Keratinocyte (primary cell): ENCODE data around the gene CLCN7. TPM values are rescaled to one million over a fixed set of nuclear protein-coding genes. Genes with fewer than 3 reads are reported as not detected.

Source experiments
- DNase-seq: peaks from one replicate; pipeline ENCODE4 v3.0.0-alpha.2; 2011; ENCODE audit warnings: low read depth, missing footprints, low spot score
- FAIRE-seq: peaks from 2 replicates; lab custom pipeline; 2011; peaks lifted over from hg19 to GRCh38; lab: Jason Lieb, UNC
- H2AFZ ChIP-seq: 2 replicates; pipeline ENCODE4 v1.6.0; 2012; ENCODE audit warnings: low read length, control low read depth, inconsistent platforms; ENCODE audit not compliant: control insufficient read depth
- H3K27ac ChIP-seq: 2 replicates; pipeline ENCODE4 v1.5.1; 2011; ENCODE audit warnings: low read length; ENCODE audit not compliant: control insufficient read depth, insufficient read depth
- H3K27me3 ChIP-seq: 3 replicates; pipeline ENCODE4 v1.6.0; 2011; ENCODE audit warnings: low read length; ENCODE audit not compliant: control insufficient read depth, insufficient read depth; ENCODE audit errors: extremely low read depth
- H3K36me3 ChIP-seq, 2 experiments: 2 replicates in 1 of 2; 3 replicates in 1 of 2; pipeline ENCODE4 v1.5.1; 2011; ENCODE audit warnings: low read length in 2 of 2, mild to moderate bottlenecking in 1 of 2; ENCODE audit not compliant: control insufficient read depth in 2 of 2, insufficient read depth in 2 of 2; ENCODE audit errors: extremely low read depth in 1 of 2
- H3K4me1 ChIP-seq: 3 replicates; pipeline ENCODE4 v1.5.1; 2011; ENCODE audit warnings: low read length; ENCODE audit not compliant: control insufficient read depth, insufficient read depth; ENCODE audit errors: extremely low read depth
- H3K4me2 ChIP-seq: 3 replicates; pipeline ENCODE4 v1.6.0; 2011; ENCODE audit warnings: low read depth, low read length; ENCODE audit not compliant: control insufficient read depth, insufficient read depth; ENCODE audit errors: extremely low read depth
- H3K4me3 ChIP-seq, 3 experiments: fragments of 200-600 bp in 1 of 3; sonication (generic) in 1 of 3; 2 replicates in 2 of 3; 3 replicates in 1 of 3; pipeline ENCODE4 v1.5.1; 2011 to 2016; ENCODE audit warnings: low read length in 3 of 3, mild to moderate bottlenecking in 3 of 3, control low read depth in 2 of 3, inconsistent platforms in 1 of 3, low read depth in 1 of 3, mixed read lengths in 1 of 3, mixed run types in 1 of 3, moderate library complexity in 1 of 3; ENCODE audit not compliant: control insufficient read depth in 2 of 3, insufficient read depth in 2 of 3; ENCODE audit errors: extremely low read depth in 1 of 3
- H3K79me2 ChIP-seq: 2 replicates; pipeline ENCODE4 v1.6.0; 2012; ENCODE audit warnings: low read length; ENCODE audit not compliant: control insufficient read depth, insufficient read depth
- H3K9ac ChIP-seq: 3 replicates; pipeline ENCODE4 v1.6.0; 2011; ENCODE audit warnings: low read length; ENCODE audit not compliant: control insufficient read depth, insufficient read depth; ENCODE audit errors: extremely low read depth
- H3K9me1 ChIP-seq: 3 replicates; pipeline ENCODE4 v1.6.0; 2011; ENCODE audit warnings: low read length; ENCODE audit not compliant: control insufficient read depth, insufficient read depth; ENCODE audit errors: extremely low read depth
- H3K9me3 ChIP-seq: 2 replicates; pipeline ENCODE4 v1.5.1; 2012; ENCODE audit warnings: low read depth, low read length; ENCODE audit not compliant: control insufficient read depth
- H4K20me1 ChIP-seq: 3 replicates; pipeline ENCODE4 v1.6.0; 2011; ENCODE audit warnings: low read length; ENCODE audit not compliant: control insufficient read depth, insufficient read depth; ENCODE audit errors: extremely low read depth
- CTCF ChIP-seq, 3 experiments: IDR thresholded peaks in 1 of 3; conservative IDR thresholded peaks in 1 of 3; optimal IDR thresholded peaks in 1 of 3; 2 replicates in 2 of 3; 3 replicates in 1 of 3; pipeline versions ENCODE3 to v1.5.1; 2011; ENCODE audit warnings: low read length in 3 of 3, mild to moderate bottlenecking in 3 of 3, moderate library complexity in 2 of 3, control low read depth in 1 of 3, inconsistent platforms in 1 of 3; ENCODE audit not compliant: insufficient read depth in 2 of 3; ENCODE audit errors: extremely low read depth in 1 of 3
- EZH2 ChIP-seq: IDR thresholded peaks from one replicate; pipeline ENCODE4 v1.6.1; 2012; ENCODE audit warnings: inconsistent platforms, mild to moderate bottlenecking, low read length, moderate library complexity
- dilution Hi-C: fragments of 300-500 bp; cut with MboI; formaldehyde crosslinking; loops from one replicate; pipeline ENCODE4 v1.7.0; 2020; ENCODE audit warnings: low sequenced_read_pairs; ENCODE audit not compliant: extremely low pct_ligation_motif_present
- polyA plus RNA-seq, 5 experiments: library from polyadenylated mRNA; depleted of rRNA in 3 of 5; stranded (reverse) in 3 of 5; stranded (forward) in 1 of 5; unstranded in 1 of 5; fragments of >200 nt; gene quantifications; 1 replicate in 1 of 5; 2 replicates in 3 of 5; 3 replicates in 1 of 5; pipeline versions ENCODE4 v1.2.1 to v1.2.3, GENCODE V29; 2011 to 2012; ENCODE audit warnings: missing spikeins in 2 of 5, low read depth in 1 of 5, low replicate concordance in 1 of 5

CLCN7 gene
- polyA plus RNA-seq, 1 donor (not counting 4 experiments of a cell fraction or from before 2014, with no cell fraction given) = 13.3 TPM

GRCh38 chr16:1457489-1458245, 17.2 kb downstream of the CLCN7 start:
- Histone ChIP-seq H3K27me3 (no peaks in the 10 kb centered on the region), H3K36me3 (peaks cover 0 to 27% of the 10 kb centered on the region in 2 experiments), H3K79me2 (no peaks in the 10 kb centered on the region), H3K4me2 (no peak overlapping the region), H3K9me1 (no peaks in the 10 kb centered on the region), H3K9ac (no peak overlapping the region), H3K9me3 (no peaks in the 10 kb centered on the region), H3K27ac (no peak overlapping the region), H4K20me1 (no peaks in the 10 kb centered on the region), H3K4me1 (no peaks in the 10 kb centered on the region), H2AFZ (no peak overlapping the region), H3K4me3 (no peak overlapping the region)
- TF ChIP-seq EZH2 (no peak), CTCF (optimal IDR thresholded peaks at IDR 0.05 in 1 of 3, IDR thresholded peaks at IDR 0.05 in 1 of 3, conservative IDR thresholded peaks at IDR 0.05 in 1 of 3; ENCODE audit: extremely low read depth in 1 of 3, insufficient read depth in 2 of 3, low read length in 3 of 3) (no peak)
- FAIRE-seq (no peak), DNase-seq (no peak)
- dilution Hi-C loops = no loop called here

GRCh38 chr16:1456951-1457350, 17.9 kb downstream of the CLCN7 start:
- no peak overlapping the region for H3K4me3 ChIP-seq
- H3K4me1 ChIP-seq = no peaks in the 10 kb centered on the region
- H3K27ac ChIP-seq = no peak overlapping the region
- no peaks in the 10 kb centered on the region for H3K9me3 ChIP-seq
- dilution Hi-C loops = no loop called here
- FAIRE-seq (no peak), DNase-seq (no peak)
- H3K9me1 ChIP-seq = no peaks in the 10 kb centered on the region
- no peaks in the 10 kb centered on the region for H4K20me1 ChIP-seq
- H3K36me3 ChIP-seq = peaks cover 0 to 30% of the 10 kb centered on the region in 2 experiments
- no peak overlapping the region for H3K9ac ChIP-seq
- no peaks in the 10 kb centered on the region for H3K27me3 ChIP-seq
- H2AFZ ChIP-seq = no peak overlapping the region
- H3K4me2 ChIP-seq = no peak overlapping the region
- TF ChIP-seq EZH2 = no peak
- no peak for TF ChIP-seq CTCF (optimal IDR thresholded peaks at IDR 0.05 in 1 of 3, IDR thresholded peaks at IDR 0.05 in 1 of 3, conservative IDR thresholded peaks at IDR 0.05 in 1 of 3; ENCODE audit: extremely low read depth in 1 of 3, insufficient read depth in 2 of 3, low read length in 3 of 3)
- no peaks in the 10 kb centered on the region for H3K79me2 ChIP-seq
